Neuron (in vitro differentiated cells): Measurements from ENCODE around the gene ZCCHC2.
A peak's percentile ranks its signal among the peaks of the same experiment; 100 is the strongest.

Source experiments
- H2AFZ ChIP-seq: one replicate; pipeline ENCODE4 v1.6.1; 2013; ENCODE audit warnings: low read depth, mild to moderate bottlenecking, inconsistent platforms, low read length, moderate library complexity
- H3K27me3 ChIP-seq: one replicate; pipeline ENCODE4 v1.6.1; 2013; ENCODE audit warnings: low read length; ENCODE audit not compliant: insufficient read depth
- H3K36me3 ChIP-seq: one replicate; pipeline ENCODE4 v1.6.1; 2013; ENCODE audit warnings: low read length; ENCODE audit not compliant: insufficient read depth
- H3K4me1 ChIP-seq: one replicate; pipeline ENCODE4 v1.6.1; 2013; ENCODE audit warnings: low read length; ENCODE audit not compliant: insufficient read depth
- H3K4me3 ChIP-seq: 2 replicates; pipeline ENCODE4 v1.5.1; 2013; ENCODE audit warnings: mild to moderate bottlenecking, low read length, moderate library complexity
- H3K9me3 ChIP-seq: one replicate; pipeline ENCODE4 v1.6.1; 2013; ENCODE audit warnings: low read length

Gene ZCCHC2

DNA sequence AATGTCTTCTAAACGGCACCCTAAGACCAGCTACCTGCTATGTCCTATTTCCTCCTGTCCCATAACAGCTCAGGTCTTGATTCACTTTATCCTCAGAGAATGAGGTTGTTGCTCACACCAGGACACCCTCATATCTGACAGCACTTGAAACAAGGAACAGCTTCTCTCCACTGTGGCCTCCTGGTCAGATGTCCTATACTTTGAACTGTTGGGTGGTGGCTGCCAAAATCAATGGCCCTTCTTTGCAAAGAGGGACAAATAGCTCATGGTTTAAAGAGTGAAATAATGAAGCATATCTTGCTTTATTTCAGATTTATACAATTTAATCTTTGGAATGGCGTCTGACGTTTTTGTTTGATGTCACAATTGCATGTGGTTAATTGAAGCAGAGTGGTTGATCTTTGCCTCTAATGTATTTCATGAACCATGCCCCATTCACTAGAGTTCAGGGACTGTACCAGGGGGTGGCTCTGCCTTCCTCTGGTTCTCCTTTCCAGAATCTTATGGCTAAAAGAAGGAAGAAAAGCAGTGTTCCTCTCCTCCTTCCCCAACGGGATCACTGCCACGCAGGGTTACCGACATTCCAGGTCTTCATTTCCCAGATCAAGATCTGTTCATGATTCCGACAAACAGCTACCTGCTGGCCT, 24.1 kb upstream of the ZCCHC2 start:
- Histone ChIP-seq H3K36me3 (no peaks in the 10 kb centered on the region), H3K9me3 (no peaks in the 10 kb centered on the region), H3K4me3 (no peak overlapping the region)

GRCh38 chr18:62499263-62499650, 23.6 kb upstream of the ZCCHC2 start:
- Histone ChIP-seq H3K36me3 (no peaks in the 10 kb centered on the region), H3K27me3 (no peaks in the 10 kb centered on the region), H3K4me1 (peaks cover 13% of the 10 kb centered on the region), H3K4me3 (no peak overlapping the region), H3K9me3 (no peaks in the 10 kb centered on the region), H2AFZ (peak overlapping the region; percentile 56)

More for the DNA sequence above, 24.1 kb upstream of the ZCCHC2 start:
- Histone ChIP-seq H3K4me1 (peaks cover 13% of the 10 kb centered on the region), H3K27me3 (no peaks in the 10 kb centered on the region), H2AFZ (peak overlapping the region; percentile 56)

- Histone ChIP-seq H3K27me3 (no peaks in the 10 kb centered on the region), H2AFZ (no peak overlapping the region), H3K4me3 (no peak overlapping the region), H3K9me3 (no peaks in the 10 kb centered on the region), H3K4me1 (peaks cover 13% of the 10 kb centered on the region), H3K36me3 (no peaks in the 10 kb centered on the region)
Measured at GRCh38 chr18:62500174-62500573, 22.7 kb upstream of the ZCCHC2 start.

DNA sequence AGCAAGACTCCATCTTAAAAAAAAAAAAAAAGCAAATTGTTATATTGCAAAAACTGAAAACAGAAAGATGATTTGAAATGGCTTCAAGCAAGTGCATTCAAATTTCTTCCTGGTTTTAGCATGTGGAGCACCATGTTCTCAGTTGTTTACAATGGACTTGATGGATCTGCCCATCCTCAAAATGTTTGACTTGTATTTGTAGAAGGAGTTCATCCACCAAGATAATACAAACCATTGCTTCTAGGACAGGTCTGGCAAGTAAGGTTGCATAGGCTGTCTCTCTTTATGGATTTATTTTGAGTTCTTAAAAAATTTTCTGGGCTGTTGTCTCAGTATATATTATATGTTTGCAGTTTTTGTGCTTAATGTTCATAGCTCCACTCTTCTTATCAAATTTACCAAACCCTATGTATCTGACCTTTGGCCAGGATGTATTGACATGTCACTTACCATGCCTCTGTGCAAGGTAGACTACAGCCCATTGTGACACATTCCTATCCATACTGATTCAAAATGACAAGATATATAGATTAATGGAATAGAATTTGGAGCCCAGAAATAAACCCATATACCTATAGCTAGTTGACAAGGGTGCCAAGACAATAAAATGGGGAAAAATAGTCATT, 21.7 kb upstream of the ZCCHC2 start:
- H3K4me3 ChIP-seq = no peak overlapping the region
- no peaks in the 10 kb centered on the region for H3K27me3 ChIP-seq
- H3K9me3 ChIP-seq = no peaks in the 10 kb centered on the region
- peaks cover 13% of the 10 kb centered on the region for H3K4me1 ChIP-seq
- H2AFZ ChIP-seq = no peak overlapping the region
- no peaks in the 10 kb centered on the region for H3K36me3 ChIP-seq

GRCh38 chr18:62505669-62506494, 16.9 kb upstream of the ZCCHC2 start:
- no peak overlapping the region for H2AFZ ChIP-seq
- no peak overlapping the region for H3K4me3 ChIP-seq
- H3K4me1 ChIP-seq = no peaks in the 10 kb centered on the region
- peaks cover under 1% of the 10 kb centered on the region for H3K9me3 ChIP-seq
- no peaks in the 10 kb centered on the region for H3K36me3 ChIP-seq
- H3K27me3 ChIP-seq = no peaks in the 10 kb centered on the region

- Histone ChIP-seq H2AFZ (no peak overlapping the region), H3K27me3 (no peaks in the 10 kb centered on the region), H3K4me3 (no peak overlapping the region), H3K9me3 (peaks cover 2% of the 10 kb centered on the region), H3K4me1 (no peaks in the 10 kb centered on the region), H3K36me3 (no peaks in the 10 kb centered on the region)
Measured at GRCh38 chr18:62506495-62507143, 16.2 kb upstream of the ZCCHC2 start.

GRCh38 chr18:62509779-62510178, 13.0 kb upstream of the ZCCHC2 start:
- Histone ChIP-seq H3K36me3 (no peaks in the 10 kb centered on the region), H3K4me1 (no peaks in the 10 kb centered on the region), H3K9me3 (peaks cover 4% of the 10 kb centered on the region), H3K27me3 (no peaks in the 10 kb centered on the region), H3K4me3 (no peak overlapping the region), H2AFZ (no peak overlapping the region)

- no peak overlapping the region for H3K4me3 ChIP-seq
- H2AFZ ChIP-seq = no peak overlapping the region
- H3K27me3 ChIP-seq = no peaks in the 10 kb centered on the region
- H3K4me1 ChIP-seq = no peaks in the 10 kb centered on the region
- H3K36me3 ChIP-seq = no peaks in the 10 kb centered on the region
- H3K9me3 ChIP-seq = peaks cover 4% of the 10 kb centered on the region
Measured at GRCh38 chr18:62510789-62511188, 12.0 kb upstream of the ZCCHC2 start.

- Histone ChIP-seq H3K36me3 (no peaks in the 10 kb centered on the region), H3K4me3 (no peak overlapping the region), H3K27me3 (no peaks in the 10 kb centered on the region), H2AFZ (no peak overlapping the region), H3K4me1 (no peaks in the 10 kb centered on the region), H3K9me3 (peaks cover 4% of the 10 kb centered on the region)
Measured at GRCh38 chr18:62512532-62512931, 10.3 kb upstream of the ZCCHC2 start.

- no peaks in the 10 kb centered on the region for H3K4me1 ChIP-seq
- H3K36me3 ChIP-seq = no peaks in the 10 kb centered on the region
- no peak overlapping the region for H2AFZ ChIP-seq
- no peak overlapping the region for H3K4me3 ChIP-seq
- H3K9me3 ChIP-seq = peaks cover 4% of the 10 kb centered on the region
- H3K27me3 ChIP-seq = no peaks in the 10 kb centered on the region
Measured at GRCh38 chr18:62512996-62513395, 9.8 kb upstream of the ZCCHC2 start.

DNA sequence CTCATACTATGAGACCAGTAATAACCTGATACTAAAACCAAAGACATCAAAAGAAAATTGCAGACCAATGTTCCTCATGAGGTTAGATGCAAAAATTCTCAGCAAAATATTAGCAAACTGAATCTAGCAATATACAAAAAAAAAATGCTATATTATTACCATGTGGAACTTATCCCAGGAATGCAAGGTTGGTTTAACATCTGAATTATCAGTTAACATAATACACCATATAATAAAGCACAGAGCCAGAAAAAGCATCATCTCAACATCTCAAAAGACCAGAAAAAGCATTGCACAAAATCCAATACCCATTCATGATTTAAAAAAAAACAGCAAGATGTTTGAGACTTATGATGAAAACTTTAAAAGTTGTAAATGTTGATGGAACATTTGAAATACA, 8.3 kb upstream of the ZCCHC2 start:
- Histone ChIP-seq H3K27me3 (no peaks in the 10 kb centered on the region), H3K4me3 (no peak overlapping the region), H3K9me3 (peaks cover 4% of the 10 kb centered on the region), H2AFZ (no peak overlapping the region), H3K4me1 (no peaks in the 10 kb centered on the region), H3K36me3 (no peaks in the 10 kb centered on the region)

GRCh38 chr18:62516242-62516641, 6.6 kb upstream of the ZCCHC2 start:
- Histone ChIP-seq H3K36me3 (no peaks in the 10 kb centered on the region), H3K27me3 (peaks cover 10% of the 10 kb centered on the region), H3K4me1 (no peaks in the 10 kb centered on the region), H2AFZ (no peak overlapping the region), H3K4me3 (no peak overlapping the region), H3K9me3 (peaks cover 2% of the 10 kb centered on the region)
